Peyer's patch (tissue), 4 donors: ENCODE results near the gene SYPL2. TPM values are rescaled to one million over a fixed set of nuclear protein-coding genes. Genes with fewer than 3 reads are reported as not detected.

Experiments
- DNase-seq, 3 donors: peaks; one replicate each; pipeline ENCODE4 v3.0.0-alpha.2; 2017 to 2019
- H3K27ac ChIP-seq, 4 donors: fragments of 200-600 bp; sonication (generic); one replicate each; pipeline ENCODE4 v1.5.1; 2016 to 2019
- H3K27me3 ChIP-seq, 2 donors: fragments of 200-600 bp; sonication (generic); one replicate each; pipeline ENCODE4 v1.5.1; 2019
- H3K36me3 ChIP-seq, 3 donors: fragments of 200-600 bp; sonication (generic); one replicate each; pipeline ENCODE4 v1.5.1; 2016 to 2019
- H3K4me1 ChIP-seq, 4 donors: fragments of 200-600 bp; sonication (generic); one replicate each; pipeline ENCODE4 v1.5.1; 2016 to 2019
- H3K4me3 ChIP-seq, 4 donors: fragments of 200-600 bp; sonication (generic); 1 replicate in 3 of 4; 2 replicates in 1 of 4; pipeline ENCODE4 v1.5.1; 2016 to 2019; ENCODE audit warnings: mild to moderate bottlenecking in 1 of 4
- H3K9me3 ChIP-seq, 4 donors: fragments of 200-600 bp; sonication (generic); one replicate each; pipeline ENCODE4 v1.5.1; 2016 to 2019; ENCODE audit warnings: mild to moderate bottlenecking in 1 of 4
- POLR2A ChIP-seq, 2 donors: fragments of 450-650 bp; IDR thresholded peaks; one replicate each; pipeline ENCODE4 v1.5.1; 2017; ENCODE audit warnings: antibody characterized with exemption in 2 of 2, mild to moderate bottlenecking in 2 of 2, moderate library complexity in 2 of 2
- total RNA-seq, 4 donors: library from RNA; depleted of rRNA; stranded (reverse); fragments of >200 nt; gene quantifications; one replicate each; pipeline ENCODE4 v1.1.0, GENCODE V29; 2016
- TF ChIP-seq, protein P1 (sequence below), 6 experiments: fragments of 450-650 bp in 4 of 6; fragments of 200-600 bp in 2 of 6; sonication (generic) in 1 of 6; IDR thresholded peaks; one replicate each; pipeline ENCODE4 v1.5.1; 2017 to 2019; ENCODE audit warnings: antibody characterized with exemption in 6 of 6, mild to moderate bottlenecking in 3 of 6, moderate library complexity in 1 of 6

Gene SYPL2
- total RNA-seq, 4 donors from 2014 or later, result 0.67 TPM; not detected in 3

- Histone ChIP-seq H3K27me3 (no peaks in the 10 kb centered on the region), H3K36me3 (peaks cover 0 to 20% (median 0%) of the 10 kb centered on the region in 3 donors), H3K9me3 (no peaks in the 10 kb centered on the region), H3K27ac (peak overlapping the region; percentile 2 to 80 (median 64)), H3K4me3 (no peak overlapping the region), H3K4me1 (peaks cover 0 to 51% (median 4%) of the 10 kb centered on the region in 4 donors)
- no peak for TF ChIP-seq POLR2A (IDR thresholded peaks at IDR 0.05)
- TF ChIP-seq, protein P1, sequence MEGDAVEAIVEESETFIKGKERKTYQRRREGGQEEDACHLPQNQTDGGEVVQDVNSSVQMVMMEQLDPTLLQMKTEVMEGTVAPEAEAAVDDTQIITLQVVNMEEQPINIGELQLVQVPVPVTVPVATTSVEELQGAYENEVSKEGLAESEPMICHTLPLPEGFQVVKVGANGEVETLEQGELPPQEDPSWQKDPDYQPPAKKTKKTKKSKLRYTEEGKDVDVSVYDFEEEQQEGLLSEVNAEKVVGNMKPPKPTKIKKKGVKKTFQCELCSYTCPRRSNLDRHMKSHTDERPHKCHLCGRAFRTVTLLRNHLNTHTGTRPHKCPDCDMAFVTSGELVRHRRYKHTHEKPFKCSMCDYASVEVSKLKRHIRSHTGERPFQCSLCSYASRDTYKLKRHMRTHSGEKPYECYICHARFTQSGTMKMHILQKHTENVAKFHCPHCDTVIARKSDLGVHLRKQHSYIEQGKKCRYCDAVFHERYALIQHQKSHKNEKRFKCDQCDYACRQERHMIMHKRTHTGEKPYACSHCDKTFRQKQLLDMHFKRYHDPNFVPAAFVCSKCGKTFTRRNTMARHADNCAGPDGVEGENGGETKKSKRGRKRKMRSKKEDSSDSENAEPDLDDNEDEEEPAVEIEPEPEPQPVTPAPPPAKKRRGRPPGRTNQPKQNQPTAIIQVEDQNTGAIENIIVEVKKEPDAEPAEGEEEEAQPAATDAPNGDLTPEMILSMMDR (IDR thresholded peaks at IDR 0.05), result no peak
- DNase-seq, result no peak
Observed at GRCh38 chr1:109500941-109501381, 34.6 kb downstream of the SYPL2 start.

DNA sequence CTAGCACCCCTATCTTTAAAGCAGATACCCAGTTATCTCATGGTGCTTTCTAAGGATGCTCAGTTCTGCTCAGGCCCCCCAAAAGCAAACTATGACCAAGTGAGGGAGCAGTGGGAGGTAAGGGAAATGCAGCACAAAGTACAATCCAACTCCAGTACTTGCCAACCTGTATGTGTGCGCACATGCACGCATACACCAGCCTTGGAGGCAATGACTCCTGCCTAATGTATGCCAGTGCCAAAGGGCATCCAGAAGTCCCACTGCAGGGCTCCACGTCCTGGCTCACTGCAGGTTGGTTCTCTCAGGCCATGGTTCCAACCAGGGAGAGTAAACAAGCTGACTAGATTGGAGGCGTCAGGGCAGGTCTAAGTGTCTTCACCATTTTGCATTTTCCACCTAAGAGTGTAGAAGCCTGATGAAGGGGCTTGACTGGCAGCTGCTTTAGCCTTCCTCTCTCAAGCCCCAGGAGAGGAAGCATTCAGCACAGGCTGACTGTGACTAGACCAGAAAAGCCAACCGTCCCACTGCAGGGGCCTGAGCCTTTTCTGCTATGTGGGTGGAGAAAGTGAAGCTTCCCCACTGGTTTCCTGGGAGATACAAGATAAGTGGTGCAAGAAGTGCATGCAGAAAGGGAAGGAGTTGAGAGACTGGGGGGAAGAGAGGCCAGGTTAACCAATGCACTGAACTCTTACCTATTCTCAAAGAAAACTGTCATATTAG lies 35.5 kb downstream of the SYPL2 start:
- DNase-seq, result no peak
- no peak overlapping the region for H3K4me3 ChIP-seq
- peak overlapping the region in 3 of 4 donors; percentile 50 to 80 (median 71) for H3K27ac ChIP-seq
- H3K4me1 ChIP-seq, result peaks cover 0 to 51% (median 4%) of the 10 kb centered on the region in 4 donors
- H3K36me3 ChIP-seq, result peaks cover 0 to 12% (median 0%) of the 10 kb centered on the region in 3 donors
- TF ChIP-seq, protein P1 (IDR thresholded peaks at IDR 0.05), result no peak
- TF ChIP-seq POLR2A (IDR thresholded peaks at IDR 0.05), result no peak
- no peaks in the 10 kb centered on the region for H3K27me3 ChIP-seq
- H3K9me3 ChIP-seq, result no peaks in the 10 kb centered on the region

DNA sequence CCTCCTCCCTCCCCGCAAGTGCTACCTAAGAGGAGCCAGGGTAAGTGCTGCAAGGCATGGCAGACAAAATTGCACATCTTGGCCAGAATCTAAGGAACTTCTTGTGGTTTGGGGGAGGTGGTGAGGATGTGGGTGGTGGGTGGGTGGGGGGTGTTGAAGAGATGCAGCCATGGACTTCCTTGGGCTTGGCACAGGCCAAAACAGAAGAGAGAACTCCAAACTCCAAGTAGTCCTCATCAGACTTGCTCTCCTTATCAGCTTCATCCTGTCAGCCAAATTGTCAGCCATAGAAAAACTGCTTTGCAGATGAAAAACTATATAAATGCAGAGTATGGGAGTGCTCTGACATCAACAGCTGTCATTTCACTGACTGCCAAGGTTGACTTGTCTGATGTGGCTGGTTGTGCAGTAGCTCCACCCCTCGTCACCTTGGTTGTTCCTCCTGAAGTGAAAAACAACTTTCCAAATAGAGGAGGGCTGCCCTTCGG lies 36.1 kb downstream of the SYPL2 start:
- no peaks in the 10 kb centered on the region for H3K27me3 ChIP-seq
- H3K27ac ChIP-seq, result peak overlapping the region in 3 of 4 donors; percentile 12 to 80 (median 50)
- H3K4me3 ChIP-seq, result no peak overlapping the region
- no peaks in the 10 kb centered on the region for H3K9me3 ChIP-seq
- H3K36me3 ChIP-seq, result peaks cover 0 to 6% (median 0%) of the 10 kb centered on the region in 3 donors
- H3K4me1 ChIP-seq, result peaks cover 0 to 46% (median 4%) of the 10 kb centered on the region in 4 donors
- no peak for TF ChIP-seq POLR2A (IDR thresholded peaks at IDR 0.05)
- DNase-seq, result peak in 2 of 3 donors; percentile 39 to 63

DNA sequence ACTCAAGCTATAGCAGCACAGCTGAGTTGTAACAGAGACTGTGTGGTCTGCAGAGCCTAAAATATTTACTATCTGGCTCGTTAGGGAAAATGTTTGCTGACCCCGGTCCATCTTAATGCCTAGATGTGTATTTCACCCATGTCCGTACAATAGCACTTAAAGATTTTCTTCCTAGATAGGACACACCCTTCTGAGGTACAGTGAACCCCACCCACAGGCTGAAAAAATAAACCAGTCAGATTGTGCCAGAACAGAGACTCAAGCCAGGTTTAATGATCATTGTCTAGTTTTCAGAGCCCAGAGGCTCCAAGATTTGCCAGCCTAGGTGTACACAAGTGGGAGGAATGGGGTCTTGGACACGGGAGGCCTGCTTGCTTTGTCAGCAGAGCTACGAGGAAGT lies 37.6 kb downstream of the SYPL2 start:
- TF ChIP-seq, protein P1 (IDR thresholded peaks at IDR 0.05), result no peak
- no peak for TF ChIP-seq POLR2A (IDR thresholded peaks at IDR 0.05)
- no peak overlapping the region for H3K4me3 ChIP-seq
- H3K27me3 ChIP-seq, result no peaks in the 10 kb centered on the region
- no peaks in the 10 kb centered on the region for H3K36me3 ChIP-seq
- no peak for DNase-seq
- peak overlapping the region in 2 of 4 donors; percentile 38 to 47 for H3K27ac ChIP-seq
- H3K4me1 ChIP-seq, result peaks cover 0 to 37% (median 4%) of the 10 kb centered on the region in 4 donors
- no peaks in the 10 kb centered on the region for H3K9me3 ChIP-seq

DNA sequence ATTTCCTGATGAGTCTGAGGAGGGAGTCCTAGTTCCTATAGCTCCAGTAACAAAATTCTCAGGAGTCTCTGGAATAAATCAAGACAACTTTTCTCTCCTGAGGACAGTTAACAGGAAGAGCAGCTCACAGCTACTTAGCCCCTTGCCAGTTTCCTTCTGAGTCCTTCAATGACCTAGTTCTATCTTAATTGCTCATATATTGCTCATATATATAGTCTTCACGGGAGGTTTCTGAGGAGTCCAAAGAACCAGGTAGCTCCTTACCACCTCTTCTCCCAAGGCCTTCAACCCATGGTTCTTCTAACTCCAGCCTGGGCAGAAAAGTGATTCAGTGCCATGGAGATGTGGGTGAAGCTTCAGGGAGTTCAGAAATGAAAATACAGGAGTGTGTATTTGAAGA lies 38.6 kb downstream of the SYPL2 start:
- H3K4me1 ChIP-seq, result peaks cover 0 to 38% (median 5%) of the 10 kb centered on the region in 4 donors
- no peaks in the 10 kb centered on the region for H3K9me3 ChIP-seq
- H3K4me3 ChIP-seq, result no peak overlapping the region
- no peak for DNase-seq
- no peak overlapping the region for H3K27ac ChIP-seq
- no peaks in the 10 kb centered on the region for H3K27me3 ChIP-seq
- no peaks in the 10 kb centered on the region for H3K36me3 ChIP-seq
- no peak for TF ChIP-seq POLR2A (IDR thresholded peaks at IDR 0.05)
- TF ChIP-seq, protein P1 (IDR thresholded peaks at IDR 0.05), result no peak
